ENCODE data around the gene LRRC15.

The LRRC15 gene

GRCh38 chr3:194387276-194387675 is 17.7 kb upstream of the LRRC15 start:
- H3K27ac ChIP-seq, result no peak overlapping the region
- H3K4me3 ChIP-seq, result no peak overlapping the region

GRCh38 chr3:194386648-194387047 is 17.1 kb upstream of the LRRC15 start:
- Histone ChIP-seq H3K27ac (no peak overlapping the region), H3K4me3 (no peak overlapping the region)

- no peak overlapping the region for H3K27ac ChIP-seq
- no peak overlapping the region for H3K4me3 ChIP-seq
Measured at GRCh38 chr3:194386066-194386465, 16.5 kb upstream of the LRRC15 start.

- H3K4me3 ChIP-seq, result no peak overlapping the region
- no peak overlapping the region for H3K27ac ChIP-seq
Measured at GRCh38 chr3:194384569-194385001, 15.0 kb upstream of the LRRC15 start.

GRCh38 chr3:194384156-194384555 is 14.6 kb upstream of the LRRC15 start:
- Histone ChIP-seq H3K27ac (no peak overlapping the region), H3K4me3 (no peak overlapping the region)

DNA sequence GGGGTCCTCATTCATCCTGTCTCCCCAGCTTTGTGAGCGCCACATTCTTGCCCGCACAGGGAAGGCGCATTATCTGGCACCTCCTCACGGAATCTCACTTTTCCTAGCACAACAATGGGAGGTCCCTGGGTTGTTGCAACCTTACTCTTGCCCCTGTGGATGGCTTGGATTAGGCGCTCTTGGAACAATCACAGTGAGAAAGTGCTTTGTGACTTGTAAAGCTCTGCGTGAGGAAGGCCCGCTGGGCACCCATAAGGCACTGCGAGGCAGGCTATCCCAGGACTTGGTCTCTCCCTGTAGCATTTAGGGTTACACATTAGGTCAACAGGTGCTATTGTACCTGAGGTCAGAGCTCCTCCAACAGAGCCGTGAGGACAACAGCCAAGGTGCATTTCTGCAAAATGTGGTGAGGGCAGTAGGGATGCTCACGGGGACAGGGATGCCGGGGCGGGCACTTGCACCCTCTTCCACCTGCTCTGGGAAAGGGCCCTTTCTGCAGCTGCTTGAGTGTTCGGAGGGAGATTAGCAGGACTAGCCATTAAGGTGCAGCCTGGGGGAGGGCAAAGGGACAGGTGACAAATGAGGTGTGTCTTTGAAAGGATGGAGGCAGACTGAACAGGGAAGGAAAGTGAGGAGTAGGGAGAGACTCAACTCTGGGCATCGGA is 13.9 kb upstream of the LRRC15 start:
- Histone ChIP-seq H3K4me3 (no peak overlapping the region), H3K27ac (no peak overlapping the region)

- Histone ChIP-seq H3K4me3 (no peak overlapping the region), H3K27ac (no peak overlapping the region)
Measured at GRCh38 chr3:194382892-194383223, 13.3 kb upstream of the LRRC15 start.

DNA sequence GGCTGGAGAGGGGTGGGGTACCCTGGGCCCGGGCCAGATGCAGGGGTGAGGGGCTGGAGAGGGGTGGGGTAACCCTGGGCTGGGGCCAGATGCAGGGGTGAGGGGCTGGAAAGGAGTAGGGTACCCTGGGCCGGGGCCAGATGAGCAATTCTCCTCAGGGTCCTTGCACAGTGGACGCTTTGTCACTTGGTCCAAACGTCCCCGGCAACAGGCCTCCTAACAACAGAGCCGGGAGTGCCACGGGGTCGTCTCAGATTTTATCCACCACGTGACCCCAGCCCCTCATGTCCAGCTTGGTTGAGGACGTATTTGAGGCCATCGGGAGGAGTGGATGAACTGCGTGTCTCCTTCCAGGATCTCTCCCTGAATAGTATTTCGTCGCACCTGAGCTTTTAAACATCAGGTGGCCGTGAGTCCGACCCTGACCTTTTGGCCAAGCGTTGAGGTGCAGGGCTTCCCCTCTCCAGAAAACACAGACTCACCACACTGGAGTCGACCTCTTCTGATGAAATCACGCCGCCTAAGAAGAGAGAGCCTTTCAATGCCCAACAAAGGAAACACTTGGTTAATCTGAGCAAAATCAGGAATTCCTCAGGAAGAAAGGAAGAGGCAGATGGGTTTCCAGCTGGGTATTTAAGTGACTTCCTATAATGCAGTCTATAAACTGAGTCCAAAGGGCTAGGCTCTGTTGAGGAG is 12.8 kb upstream of the LRRC15 start:
- no peak overlapping the region for H3K27ac ChIP-seq
- H3K4me3 ChIP-seq, result no peak overlapping the region

DNA sequence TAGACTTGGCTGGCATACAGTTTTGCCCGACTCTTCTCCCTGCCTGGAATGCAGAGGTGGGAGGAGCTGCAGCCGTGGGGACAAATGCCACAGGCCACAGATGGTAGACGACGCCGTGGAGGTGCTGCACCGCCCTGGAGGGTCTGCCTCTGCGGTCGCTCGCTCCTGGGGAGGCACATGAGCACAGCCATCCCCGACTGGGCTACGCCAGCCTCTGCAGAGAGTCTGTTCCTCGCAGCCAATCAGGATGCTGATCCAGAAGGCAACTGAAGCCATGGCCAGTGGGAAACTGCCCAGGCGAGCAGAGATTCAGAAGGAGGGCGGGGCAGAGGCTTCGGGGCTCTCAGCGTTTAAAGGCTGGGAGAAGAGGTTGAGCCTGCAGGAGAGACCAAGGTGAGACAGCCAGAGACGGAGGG is 11.9 kb upstream of the LRRC15 start:
- H3K27ac ChIP-seq, result no peak overlapping the region
- no peak overlapping the region for H3K4me3 ChIP-seq

- Histone ChIP-seq H3K4me3 (no peak overlapping the region), H3K27ac (peak overlapping the region in 1 of 21 experiments; percentile 22)
Measured at GRCh38 chr3:194380326-194380725, 10.8 kb upstream of the LRRC15 start.

DNA sequence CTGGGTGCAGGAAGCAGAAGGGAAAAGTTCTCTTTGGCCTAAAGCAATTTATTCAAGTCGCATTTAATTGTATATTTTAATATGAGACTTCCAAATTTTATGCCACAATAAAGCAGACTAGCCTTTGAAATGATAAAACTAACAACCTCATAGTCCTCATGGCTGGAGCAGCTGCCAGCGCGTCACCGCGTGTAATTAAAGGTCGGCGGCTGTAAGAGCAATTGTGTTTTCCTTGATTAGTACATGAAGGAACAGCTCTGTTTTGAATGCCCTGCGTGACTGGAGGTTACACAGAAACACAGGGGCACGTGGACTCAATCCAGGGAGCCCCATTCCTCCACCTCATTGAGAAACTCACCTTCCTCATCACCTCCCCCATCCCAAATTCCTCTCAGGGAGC is 10.1 kb upstream of the LRRC15 start:
- Histone ChIP-seq H3K27ac (peak overlapping the region in 1 of 21 experiments; percentile 22), H3K4me3 (no peak overlapping the region)

DNA sequence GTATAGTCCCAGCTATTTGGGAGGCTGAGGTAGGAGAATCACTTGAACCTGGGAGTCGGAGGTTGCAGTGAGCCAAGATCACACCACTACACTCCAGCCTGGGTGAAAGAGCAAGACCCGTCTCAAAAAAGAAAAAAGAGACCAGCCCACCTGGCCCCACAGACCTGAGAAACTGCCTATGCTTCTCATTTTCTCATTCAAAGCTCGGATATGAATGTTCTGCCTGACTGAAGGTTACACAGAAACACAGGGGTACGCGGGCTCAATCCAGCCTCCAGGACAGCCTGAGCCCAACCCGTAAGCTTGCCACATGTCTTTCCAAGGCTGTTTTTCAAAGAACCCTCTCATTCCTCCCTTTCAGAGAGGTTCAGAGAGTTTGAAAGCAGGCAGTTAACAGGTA is 9.7 kb upstream of the LRRC15 start:
- no peak overlapping the region for H3K27ac ChIP-seq
- H3K4me3 ChIP-seq, result no peak overlapping the region

- Histone ChIP-seq H3K4me3 (no peak overlapping the region), H3K27ac (no peak overlapping the region)
Measured at GRCh38 chr3:194377708-194378107, 8.2 kb upstream of the LRRC15 start.

- Histone ChIP-seq H3K4me3 (no peak overlapping the region), H3K27ac (no peak overlapping the region)
Measured at GRCh38 chr3:194376241-194376560, 6.7 kb upstream of the LRRC15 start.

DNA sequence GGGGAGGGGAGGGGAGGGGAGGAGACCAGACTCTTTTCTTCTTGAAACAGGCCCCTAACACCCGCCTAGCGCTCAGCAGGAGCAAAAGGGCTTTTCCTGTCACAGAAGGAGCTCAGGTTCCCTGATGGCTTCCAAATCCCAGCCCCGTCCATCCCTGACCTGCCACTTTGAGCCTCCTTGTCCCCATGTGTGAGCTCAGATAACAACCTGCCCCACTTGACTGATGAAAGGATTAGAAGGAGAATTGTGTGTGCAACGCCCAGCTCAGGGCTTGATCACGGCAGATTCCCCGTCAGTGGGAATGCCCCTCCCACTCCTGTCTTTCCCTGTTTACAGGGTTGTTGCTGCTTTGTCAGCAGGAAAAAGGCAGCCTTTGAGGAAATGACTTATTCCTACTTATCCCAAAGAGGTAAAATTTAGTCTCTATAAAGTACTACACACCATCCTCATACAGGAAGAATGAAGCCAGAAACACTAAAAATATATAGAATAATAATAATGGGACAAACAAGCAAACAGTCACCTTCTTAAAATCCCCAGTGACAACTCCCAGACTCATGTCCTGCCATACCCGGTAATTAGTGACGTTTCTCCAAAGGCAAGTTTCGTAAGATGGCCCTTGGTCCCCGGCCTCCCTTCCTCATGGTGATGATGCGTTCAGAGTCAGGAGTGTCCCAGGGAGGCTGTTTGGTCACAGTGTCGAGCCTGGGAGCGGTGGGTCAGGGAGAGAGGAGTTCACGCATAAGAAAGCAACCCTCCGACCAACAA is 6.1 kb upstream of the LRRC15 start:
- Histone ChIP-seq H3K4me3 (no peak overlapping the region), H3K27ac (no peak overlapping the region)

DNA sequence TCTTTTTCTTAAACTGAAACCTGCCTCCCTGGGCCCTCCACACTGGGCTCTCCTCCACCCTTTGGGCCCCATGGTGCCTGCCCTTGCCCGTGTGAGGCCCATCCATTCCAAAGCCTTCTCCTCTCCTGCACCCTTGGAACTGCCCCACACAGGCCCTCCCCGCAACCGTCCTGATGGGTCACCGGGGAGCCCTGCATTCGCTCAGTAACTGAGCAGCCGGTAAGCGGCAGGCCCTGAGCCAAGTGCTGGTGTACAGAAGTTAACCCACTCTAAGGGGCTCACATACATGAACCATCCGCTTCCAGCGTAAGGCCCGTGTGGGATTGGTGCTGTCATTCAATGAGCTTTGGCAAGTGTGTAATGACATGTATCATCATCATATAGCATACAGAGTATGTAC is 5.4 kb upstream of the LRRC15 start:
- Histone ChIP-seq H3K27ac (no peak overlapping the region), H3K4me3 (no peak overlapping the region)

DNA sequence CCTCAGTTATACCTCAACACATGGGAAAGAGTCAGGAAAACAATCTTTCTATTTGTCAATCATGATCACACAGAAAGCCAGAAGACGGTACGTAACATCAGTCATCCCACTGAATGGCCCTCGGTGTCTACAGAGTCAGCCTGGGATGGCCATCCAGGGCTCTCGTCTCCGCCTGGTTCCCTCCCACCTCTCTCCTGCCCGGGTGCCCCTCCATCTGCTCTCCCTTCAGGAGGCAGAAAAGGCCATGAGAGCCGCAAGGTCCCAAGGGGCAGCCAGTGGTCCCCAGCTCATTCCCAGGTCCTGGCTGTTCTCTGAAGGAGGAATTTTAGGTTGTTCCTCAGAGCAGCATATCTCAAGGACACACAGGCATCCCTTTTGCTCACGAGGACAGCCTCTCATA is 4.4 kb upstream of the LRRC15 start:
- Histone ChIP-seq H3K4me3 (no peak overlapping the region), H3K27ac (no peak overlapping the region)

DNA sequence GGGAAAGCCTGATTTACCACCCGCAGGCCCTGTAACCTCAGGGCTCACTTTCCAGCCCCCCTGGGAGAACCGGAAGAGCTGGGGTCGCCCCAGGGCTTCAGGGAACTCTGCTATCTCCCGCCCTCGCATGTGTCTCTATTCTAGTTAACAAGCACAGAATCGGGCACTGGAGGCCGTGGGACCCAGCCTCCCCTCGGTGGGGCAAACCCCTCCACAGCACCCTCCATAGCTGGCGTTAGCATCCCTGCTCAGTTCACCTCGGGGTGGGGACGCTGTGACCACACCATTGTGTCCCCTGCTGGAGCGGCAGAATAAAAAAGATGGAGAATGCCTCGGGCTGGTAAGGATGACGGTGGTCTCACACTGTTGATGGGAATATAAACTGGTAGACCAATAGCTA is 3.5 kb upstream of the LRRC15 start:
- H3K4me3 ChIP-seq, result no peak overlapping the region
- H3K27ac ChIP-seq, result no peak overlapping the region

- H3K27ac ChIP-seq, result no peak overlapping the region
- no peak overlapping the region for H3K4me3 ChIP-seq
Measured at GRCh38 chr3:194370753-194371152, 1.2 kb upstream of the LRRC15 start.

GRCh38 chr3:194368918-194369317 is 625 bp downstream of the LRRC15 start:
- H3K27ac ChIP-seq, result peak overlapping the region in 16 of 21 experiments; percentile 17 to 82 (median 54)
- peak overlapping the region; percentile 8 to 29 (median 21) for H3K4me3 ChIP-seq
